ENCODE measurements around the gene ITPRIP.
A peak's percentile ranks its signal among the peaks of the same experiment; 100 is the strongest.

The ITPRIP gene

GRCh38 chr10:104337985-104338735, at the start of gene ITPRIP:
ITPRIP (minus strand) TSS chr10:104338465; CDS start chr10:104316051, 22,414 bp downstream.
- peak; percentile 68 for DNase-seq

- no peak for DNase-seq
Measured at GRCh38 chr10:104387130-104387888, 49.0 kb upstream of the ITPRIP start.

GRCh38 chr10:104380336-104380735, 42.1 kb upstream of the ITPRIP start:
- DNase-seq = no peak

GRCh38 chr10:104376784-104377300, 38.6 kb upstream of the ITPRIP start:
- no peak for DNase-seq

GRCh38 chr10:104374591-104374990, 36.3 kb upstream of the ITPRIP start:
- DNase-seq = no peak

- DNase-seq = no peak
Measured at GRCh38 chr10:104371753-104372152, 33.5 kb upstream of the ITPRIP start.

- DNase-seq = no peak
Measured at GRCh38 chr10:104368381-104368780, 30.1 kb upstream of the ITPRIP start.

- DNase-seq = no peak
Measured at GRCh38 chr10:104367904-104368303, 29.6 kb upstream of the ITPRIP start.

GRCh38 chr10:104359811-104360210, 21.5 kb upstream of the ITPRIP start:
- DNase-seq = no peak

GRCh38 chr10:104353325-104354048, 15.2 kb upstream of the ITPRIP start, which contains the start of gene CFAP58:
CFAP58 (plus strand) TSS chr10:104353833; CDS start chr10:104353898, 65 bp downstream.
- DNase-seq = peak; percentile 86

- no peak for DNase-seq
Measured at GRCh38 chr10:104351919-104352318, 13.7 kb upstream of the ITPRIP start.

- DNase-seq = no peak
Measured at GRCh38 chr10:104351061-104351702, 12.9 kb upstream of the ITPRIP start.

GRCh38 chr10:104350127-104350635, 11.9 kb upstream of the ITPRIP start:
- DNase-seq = no peak

- no peak for DNase-seq
Measured at GRCh38 chr10:104349623-104350126, 11.4 kb upstream of the ITPRIP start.

GRCh38 chr10:104348601-104349000, 10.3 kb upstream of the ITPRIP start:
- no peak for DNase-seq

GRCh38 chr10:104347295-104348045, 9.2 kb upstream of the ITPRIP start:
- DNase-seq = no peak

GRCh38 chr10:104345941-104346340, 7.7 kb upstream of the ITPRIP start:
- no peak for DNase-seq

- no peak for DNase-seq
Measured at GRCh38 chr10:104345515-104345914, 7.2 kb upstream of the ITPRIP start.

- no peak for DNase-seq
Measured at GRCh38 chr10:104344219-104344618, 6.0 kb upstream of the ITPRIP start.

- no peak for DNase-seq
Measured at GRCh38 chr10:104342941-104343411, 4.7 kb upstream of the ITPRIP start.

- no peak for DNase-seq
Measured at GRCh38 chr10:104340641-104341040, 2.4 kb upstream of the ITPRIP start.

Measured in activated gamma-delta T cell treated with Interleukin-2 at 50 U/mL for 16 hours (primary cell).